Endothelial cell of umbilical vein (primary cell): ENCODE data around the gene RHOB. TPM values are rescaled to one million over a fixed set of nuclear protein-coding genes. Genes with fewer than 3 reads are reported as not detected.

ENCODE experiments used
- BruUV-seq: library from RNA; stranded (reverse); fragments of 400-500 nt; replicated peaks from 2 replicates; lab custom pipeline; 2021; lab: Mats Ljungman, UMichigan
- CTCF ChIA-PET: fragments of 300-600, 350-600 bp; sonication (Branson Sonifier 250); formaldehyde crosslinking; loops from one replicate; lab custom pipeline; 2021; ENCODE audit warnings: antibody characterized with exemption, inconsistent platforms; lab: Charles Lee
- POLR2A ChIA-PET: fragments of 300-600, 350-600 bp; sonication (Branson Sonifier 250); formaldehyde crosslinking; loops from one replicate; lab custom pipeline; 2021; ENCODE audit warnings: antibody characterized with exemption, inconsistent platforms; lab: Charles Lee
- DNase-seq: peaks from one replicate; pipeline ENCODE4 v3.0.0-alpha.2; 2011; ENCODE audit warnings: low read depth, low spot score
- FAIRE-seq: peaks from 2 replicates; lab custom pipeline; 2011; peaks lifted over from hg19 to GRCh38; lab: Jason Lieb, UNC
- H2AFZ ChIP-seq: 2 replicates; pipeline ENCODE4 v1.6.0; 2012; ENCODE audit warnings: low read depth, low read length, control low read depth, inconsistent platforms
- H3K27ac ChIP-seq: 2 replicates; pipeline ENCODE4 v1.5.1; 2011; ENCODE audit warnings: low read depth, mild to moderate bottlenecking, control low read depth, low read length, moderate library complexity; ENCODE audit not compliant: insufficient read depth
- H3K27me3 ChIP-seq, 2 experiments: 2 replicates each; pipeline versions ENCODE4 v1.6.0 to v1.6.1; 2011; ENCODE audit warnings: low read length in 2 of 2, mixed read lengths in 1 of 2; ENCODE audit not compliant: control insufficient read depth in 2 of 2, insufficient read depth in 2 of 2
- H3K36me3 ChIP-seq, 2 experiments: 2 replicates in 1 of 2; 3 replicates in 1 of 2; pipeline ENCODE4 v1.5.1; 2011; ENCODE audit warnings: low read length in 2 of 2, mild to moderate bottlenecking in 1 of 2, moderate library complexity in 1 of 2; ENCODE audit not compliant: control insufficient read depth in 2 of 2, insufficient read depth in 2 of 2; ENCODE audit errors: extremely low read depth in 1 of 2
- H3K4me1 ChIP-seq: 3 replicates; pipeline ENCODE4 v1.5.1; 2011; ENCODE audit warnings: mild to moderate bottlenecking, low read length; ENCODE audit not compliant: control insufficient read depth, insufficient read depth; ENCODE audit errors: extremely low read depth
- H3K4me2 ChIP-seq: 2 replicates; pipeline ENCODE4 v1.6.1; 2011; ENCODE audit warnings: low read length, control low read depth, mixed read lengths; ENCODE audit not compliant: insufficient read depth
- H3K4me3 ChIP-seq, 3 experiments: fragments of 200-600 bp in 1 of 3; sonication (generic), shearing (Covaris generic) in 1 of 3; replicated peaks in 1 of 3; 2 replicates each; pipeline ENCODE4 v1.5.1; 2011 to 2016; ENCODE audit warnings: control low read depth in 3 of 3, low read length in 3 of 3, mild to moderate bottlenecking in 2 of 3, inconsistent platforms in 1 of 3, low read depth in 1 of 3, moderate library complexity in 1 of 3; ENCODE audit not compliant: insufficient read depth in 1 of 3
- H3K79me2 ChIP-seq: 2 replicates; pipeline ENCODE4 v1.6.0; 2012; ENCODE audit warnings: low read length, inconsistent platforms; ENCODE audit not compliant: control insufficient read depth, insufficient read depth
- H3K9ac ChIP-seq: replicated peaks from 2 replicates; pipeline ENCODE3; 2011; ENCODE audit warnings: low read length, control low read depth; ENCODE audit not compliant: insufficient read depth; ENCODE audit errors: extremely low read depth
- H3K9me1 ChIP-seq: replicated peaks from 3 replicates; pipeline ENCODE4 v1.6.0; 2011; ENCODE audit warnings: mild to moderate bottlenecking, low read length; ENCODE audit not compliant: control insufficient read depth, insufficient read depth; ENCODE audit errors: extremely low read depth
- H3K9me3 ChIP-seq: replicated peaks from 2 replicates; pipeline ENCODE4 v1.5.1; 2012; ENCODE audit warnings: low read length, inconsistent platforms; ENCODE audit not compliant: control insufficient read depth, insufficient read depth
- H4K20me1 ChIP-seq: replicated peaks from 2 replicates; pipeline ENCODE3; 2011; ENCODE audit warnings: mild to moderate bottlenecking, low read length; ENCODE audit not compliant: control insufficient read depth, insufficient read depth; ENCODE audit errors: extremely low read depth
- CTCF ChIP-seq, 2 donors: IDR thresholded peaks; 1 replicate in 1 of 2; 2 replicates in 1 of 2; pipeline ENCODE4 v1.5.1; 2011; ENCODE audit warnings: low read length in 2 of 2, mild to moderate bottlenecking in 2 of 2, moderate library complexity in 2 of 2, control low read depth in 1 of 2, inconsistent platforms in 1 of 2, low read depth in 1 of 2; ENCODE audit not compliant: insufficient read depth in 1 of 2; ENCODE audit errors: extremely low read depth in 1 of 2
- EZH2 ChIP-seq: IDR thresholded peaks from 2 replicates; pipeline ENCODE4 v1.6.1; 2012; ENCODE audit warnings: borderline replicate concordance, low read depth, mild to moderate bottlenecking, moderate library complexity, low read length, inconsistent platforms; ENCODE audit not compliant: severe bottlenecking
- GATA2 ChIP-seq: IDR thresholded peaks from 2 replicates; pipeline ENCODE4 v1.7.0; 2011; ENCODE audit warnings: low read depth, mild to moderate bottlenecking, moderate library complexity, mixed read lengths, low read length; ENCODE audit not compliant: insufficient read length, insufficient read depth
- JUN ChIP-seq: IDR thresholded peaks from 2 replicates; pipeline ENCODE4 v1.6.1; 2011; ENCODE audit warnings: borderline replicate concordance, low read depth; ENCODE audit not compliant: insufficient read length, insufficient read depth
- MAX ChIP-seq: IDR thresholded peaks from 2 replicates; pipeline ENCODE4 v1.6.1; 2011; ENCODE audit not compliant: insufficient read depth, insufficient read length
- MYC ChIP-seq: IDR thresholded peaks from one replicate; pipeline ENCODE4 v1.6.1; 2011; ENCODE audit warnings: mild to moderate bottlenecking, low read depth, low read length
- POLR2A ChIP-seq: IDR thresholded peaks from 2 replicates; pipeline ENCODE4 v1.6.1; 2012; ENCODE audit warnings: low read depth, mild to moderate bottlenecking, control low read depth, low read length
- POLR2AphosphoS5 ChIP-seq: IDR thresholded peaks from 2 replicates; pipeline ENCODE4 v1.6.1; 2012; ENCODE audit warnings: low read depth, mild to moderate bottlenecking, control low read depth, low read length, moderate library complexity; ENCODE audit not compliant: insufficient read depth
- dilution Hi-C: fragments of 300-500 bp; cut with MboI; formaldehyde crosslinking; loops from one replicate; pipeline ENCODE4 v1.15.0; 2019; ENCODE audit warnings: low sequenced_read_pairs; ENCODE audit not compliant: extremely low pct_ligation_motif_present
- intact Hi-C: fragments of 100-400 bp; cut with micrococcal nuclease; formaldehyde crosslinking; loops from one replicate; pipeline ENCODE4 v1.10.0; 2022
- polyA plus RNA-seq, 4 experiments: library from polyadenylated mRNA; depleted of rRNA in 3 of 4; stranded (reverse) in 3 of 4; unstranded in 1 of 4; fragments of >200 nt; gene quantifications; 2 replicates each; pipeline versions ENCODE4 v1.2.1 to v1.2.3, GENCODE V29; 2011 to 2012; ENCODE audit warnings: missing spikeins in 1 of 4
- total RNA-seq: library from RNA; stranded (reverse); gene quantifications from 2 replicates; pipeline ENCODE4 v1.2.3, GENCODE V29; 2021

The RHOB gene
- total and polyA plus RNA-seq, 2 donors (not counting 3 experiments of a cell fraction or from before 2014, with no cell fraction given) = 830 to 1,101 TPM

DNA sequence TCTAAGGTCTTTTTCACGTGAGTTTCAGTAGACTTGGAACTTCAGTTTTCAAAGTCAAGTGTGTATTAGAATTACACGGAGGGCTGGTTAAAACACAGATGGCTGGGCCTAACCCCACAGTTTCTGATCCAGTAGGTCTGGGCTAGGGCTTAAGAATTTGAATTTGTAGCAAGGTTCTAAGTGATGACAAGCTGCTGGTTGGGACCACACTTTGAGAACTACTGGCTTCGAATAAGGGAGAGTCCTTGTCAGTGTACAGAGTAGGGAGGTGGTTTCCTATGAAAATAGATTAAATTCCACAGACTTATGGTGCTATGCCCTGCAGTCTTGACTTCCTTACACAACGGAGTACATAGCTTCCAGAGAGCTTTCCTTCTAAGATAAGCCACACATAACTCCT is 4.5 kb downstream of the RHOB start:
- Histone ChIP-seq H3K9me3 (no peaks in the 10 kb centered on the region), H2AFZ (no peak overlapping the region), H3K9ac (peak overlapping the region; percentile 92), H3K79me2 (peaks cover 30% of the 10 kb centered on the region), H3K27ac (peak overlapping the region; percentile 76), H3K4me1 (no peaks in the 10 kb centered on the region), H3K4me3 (no peak overlapping the region), H3K36me3 (peaks cover 2 to 15% of the 10 kb centered on the region in 2 experiments), H4K20me1 (no peaks in the 10 kb centered on the region), H3K4me2 (no peak overlapping the region), H3K27me3 (no peaks in the 10 kb centered on the region), H3K9me1 (no peaks in the 10 kb centered on the region)
- dilution Hi-C loops (no loop called here), intact Hi-C loops (loop anchor here (1.0 kb wide), 2 partner anchors 122 to 149 kb away; no protein-coding TSS in a partner anchor)
- BruUV-seq = no TSS peak
- TF ChIP-seq MAX (no peak), MYC (no peak), POLR2AphosphoS5 (no peak), CTCF (IDR thresholded peaks at IDR 0.05; ENCODE audit: extremely low read depth in 1 of 2, insufficient read depth in 1 of 2, low read depth in 1 of 2, low read length in 2 of 2) (no peak), GATA2 (no peak), JUN (no peak), POLR2A (no peak), EZH2 (no peak)
- DNase-seq (peak; percentile 91), FAIRE-seq (no peak)
- POLR2A ChIA-PET = interaction anchor here (1.0 to 7.6 kb wide), 11 partner anchors 16 to 184 kb away, joined by 3 to 310 read pairs (median 8); no protein-coding TSS in a partner anchor
- CTCF ChIA-PET = interaction anchor here (1.4 to 5.4 kb wide), 13 partner anchors 46 to 190 kb away, joined by 3 to 86 read pairs (median 13); no protein-coding TSS in a partner anchor
